ENCODE data around the gene RAI14.

GRCh38 chr5:34806532-34806931, 150.4 kb downstream of the RAI14 start:
- TF ChIP-seq POLR2A (IDR thresholded peaks at IDR 0.05; ENCODE audit: low read depth, low read length): no peak
- no peak for TF ChIP-seq POLR2AphosphoS5 (IDR thresholded peaks at IDR 0.05; ENCODE audit: low read depth, low read length)
- no peak for TF ChIP-seq TAF1 (IDR thresholded peaks at IDR 0.05; ENCODE audit: borderline replicate concordance, low read depth, low read length)

All from GM12892 (cell line).